Heart left ventricle (tissue), 13 donors: ENCODE data around the gene G6PC1.

ENCODE experiments used
- CTCF ChIP-seq, 12 donors: fragments of 200-600 bp; sonication (generic) in 4 of 12; IDR thresholded peaks; one replicate each; pipeline versions ENCODE4 v1.5.0 to v1.8.0; 2018 to 2022; ENCODE audit warnings: antibody characterized with exemption in 12 of 12, mild to moderate bottlenecking in 5 of 12
- POLR2A ChIP-seq, 2 donors: fragments of 450-650 bp; IDR thresholded peaks; one replicate each; pipeline ENCODE4 v1.6.1; 2017; ENCODE audit warnings: antibody characterized with exemption in 2 of 2, mild to moderate bottlenecking in 2 of 2, moderate library complexity in 2 of 2
- donor health status: ischemic (EF 13 %, LVEDD 7.1; RV severe dilation, severe dysfunction).
- donor health status: DM: no; HTN: yes; CAD: no.
- donor health status: DM: no; HTN: no; CAD: no.
- donor health status: ischemic (EF 25% LVEDD 6.9; RV normal size, moderate dysfunction).
- donor health status: ischemic (EF 25% LVEDD 5.7; RV mildly dilated, moderate dysfunction).
- donor health status: ischemic (EF 35%, LVEDD 5.7; RV mildly dilated, moderate dysfunction).
- donor health status: nonischemic (EF 11% LVEDD 7.7; RV severe dilation, severe dysfunction).
- donor health status: DM: yes; HTN: yes; CAD: no.
- donor health status: PGD.
- donor health status: ischemic (EF 29% LVEDD 5.4; RV normal size, mild dysfunction).
- donor health status: nonischemic (EF 23%, LVEDD 6.1; RV moderate dilation, normal function).

DNA sequence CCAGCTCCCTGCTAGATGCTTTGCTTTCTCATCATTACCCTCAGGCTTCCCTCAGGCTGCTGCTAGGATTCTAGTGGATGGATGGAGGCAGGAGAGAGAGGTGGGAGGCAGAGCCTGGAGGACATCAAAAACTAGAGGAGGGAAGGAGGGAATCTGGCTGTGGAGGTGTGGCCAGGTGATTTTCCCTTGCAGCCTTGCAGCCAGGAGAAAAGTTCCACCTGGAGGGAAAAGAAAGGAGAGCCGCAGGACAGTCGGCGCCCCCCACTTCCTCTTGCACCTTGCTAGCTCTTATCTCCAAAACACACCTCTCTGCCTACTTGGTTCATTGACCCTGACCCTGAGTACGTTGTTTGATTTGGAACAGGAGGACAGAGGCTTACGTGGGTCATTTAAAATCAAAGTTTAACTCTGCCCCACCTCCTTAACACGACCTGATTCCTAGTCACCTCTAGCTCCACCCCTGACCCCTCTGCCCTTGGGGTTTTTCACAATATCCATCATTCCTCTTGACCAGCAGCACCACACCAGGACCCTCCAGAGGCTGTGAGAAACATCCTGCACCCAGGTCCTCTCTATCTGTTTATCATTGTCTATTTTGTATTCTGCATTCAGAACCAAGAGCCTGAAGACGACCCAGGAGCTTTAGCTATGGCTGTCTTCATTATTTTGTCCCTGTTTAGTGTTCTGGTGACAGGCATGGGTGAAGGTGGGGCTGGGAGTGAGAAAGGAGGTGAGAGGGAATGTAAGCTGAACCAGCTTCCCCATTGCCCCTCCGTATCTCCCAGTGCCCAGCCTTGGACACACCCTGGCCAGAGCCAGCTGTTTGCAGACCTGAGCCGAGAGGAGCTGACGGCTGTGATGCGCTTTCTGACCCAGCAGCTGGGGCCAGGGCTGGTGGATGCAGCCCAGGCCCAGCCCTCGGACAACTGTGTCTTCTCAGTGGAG, 33.7 kb upstream of the G6PC1 start:
- TF ChIP-seq CTCF (IDR thresholded peaks at IDR 0.05): no peak
- TF ChIP-seq POLR2A (IDR thresholded peaks at IDR 0.05): no peak
